GM13977 (cell line): ENCODE measurements around the gene INTS7.
A peak's percentile ranks its signal among the peaks of the same experiment; 100 is the strongest.
"Not testable (repeated sequence)": the region's sequence is repeated elsewhere in the genome, so short reads cannot be mapped to it uniquely, and the experiment has no call there.

Experiments
- DNase-seq: peaks from one replicate; pipeline ENCODE4 v3.0.0; 2012; ENCODE audit warnings: low spot score
- CTCF ChIP-seq: IDR thresholded peaks from 2 replicates; pipeline ENCODE4 v1.5.1; 2012; ENCODE audit warnings: mild to moderate bottlenecking, control low read depth; ENCODE audit not compliant: insufficient read depth; ENCODE audit errors: extremely low read depth, missing control alignments
- in situ Hi-C: fragments of 300-500 bp; cut with MboI; formaldehyde crosslinking; loops from one replicate; pipeline ENCODE4 v1.12.0; 2022; ENCODE audit warnings: low sequenced_read_pairs, low pct_unique_long_range_greater_than_20kb, mixed read lengths, inconsistent platforms; ENCODE audit not compliant: unreplicated experiment

INTS7 gene

GRCh38 chr1:212024469-212025149, 10.7 kb downstream of the INTS7 start:
- in situ Hi-C loops: no loop called here
- no peak for DNase-seq
- no peak for TF ChIP-seq CTCF

GRCh38 chr1:212022908-212023307, 12.4 kb downstream of the INTS7 start:
- DNase-seq, in situ Hi-C loops: not testable (repeated sequence)

GRCh38 chr1:212021563-212021962, 13.8 kb downstream of the INTS7 start:
- no peak for DNase-seq
- no peak for TF ChIP-seq CTCF
- in situ Hi-C loops: no loop called here

GRCh38 chr1:212020975-212021374, 14.4 kb downstream of the INTS7 start:
- no peak for TF ChIP-seq CTCF
- no peak for DNase-seq
- in situ Hi-C loops: no loop called here

- in situ Hi-C loops: no loop called here
- TF ChIP-seq CTCF: no peak
Measured at GRCh38 chr1:212013672-212014071, 21.7 kb downstream of the INTS7 start.

GRCh38 chr1:212012034-212012740, 23.2 kb downstream of the INTS7 start:
- TF ChIP-seq CTCF: peak; percentile 90
- in situ Hi-C loops: no loop called here
- peak; percentile 82 for DNase-seq

More at GRCh38 chr1:212013672-212014071, 21.7 kb downstream of the INTS7 start:
- no peak for DNase-seq

- no peak for DNase-seq
- no peak for TF ChIP-seq CTCF
- in situ Hi-C loops: no loop called here
Measured at GRCh38 chr1:212010004-212010403, 25.4 kb downstream of the INTS7 start.
